Endodermal cell (in vitro differentiated cells): ENCODE results near the gene PIK3R5. TPM values are rescaled to one million over a fixed set of nuclear protein-coding genes. Genes with fewer than 3 reads are reported as not detected.

Experiments used
- DNase-seq: peaks from one replicate; pipeline ENCODE4 v3.0.0-alpha.2; 2017
- H3K27ac ChIP-seq: 2 replicates; pipeline ENCODE4 v1.5.1; 2013; ENCODE audit warnings: mild to moderate bottlenecking, low read depth, low read length, moderate library complexity
- H3K27me3 ChIP-seq: 2 replicates; pipeline ENCODE4 v1.6.1; 2013; ENCODE audit warnings: mild to moderate bottlenecking, low read length, moderate library complexity; ENCODE audit not compliant: insufficient read depth, control insufficient read depth, poor library complexity, severe bottlenecking
- H3K36me3 ChIP-seq: 2 replicates; pipeline ENCODE4 v1.7.0; 2013; ENCODE audit warnings: mild to moderate bottlenecking, low read length, moderate library complexity; ENCODE audit not compliant: control insufficient read depth, insufficient read depth
- H3K4me1 ChIP-seq: one replicate; pipeline ENCODE4 v1.7.0; 2013; ENCODE audit warnings: low read length; ENCODE audit not compliant: control insufficient read depth, insufficient read depth
- H3K4me3 ChIP-seq: 2 replicates; pipeline ENCODE4 v1.5.1; 2013; ENCODE audit warnings: mild to moderate bottlenecking, low read length, moderate library complexity
- H3K9ac ChIP-seq: 2 replicates; pipeline ENCODE4 v1.6.1; 2013; ENCODE audit warnings: mild to moderate bottlenecking, low read length, moderate library complexity; ENCODE audit not compliant: poor library complexity, severe bottlenecking; ENCODE audit errors: extremely low read depth
- H3K9me3 ChIP-seq: 2 replicates; pipeline ENCODE4 v1.6.1; 2013; ENCODE audit warnings: mild to moderate bottlenecking, low read length, moderate library complexity; ENCODE audit not compliant: control insufficient read depth
- H3K27ac Mint-ChIP-seq: 2 replicates; pipeline ENCODE4 v1.8.0; 2020; ENCODE audit warnings: mixed read lengths
- H3K27me3 Mint-ChIP-seq: 2 replicates; pipeline ENCODE4 v1.8.0; 2021; ENCODE audit warnings: mild to moderate bottlenecking, mixed read lengths; ENCODE audit not compliant: insufficient read depth
- H3K36me3 Mint-ChIP-seq: 2 replicates; pipeline ENCODE4 v1.8.0; 2020; ENCODE audit warnings: low read depth, mixed read lengths
- H3K4me1 Mint-ChIP-seq: 2 replicates; pipeline ENCODE4 v1.8.0; 2020; ENCODE audit warnings: mixed read lengths
- H3K4me3 Mint-ChIP-seq: 2 replicates; pipeline ENCODE4 v1.8.0; 2020; ENCODE audit warnings: mild to moderate bottlenecking, moderate library complexity, mixed read lengths
- H3K9me3 Mint-ChIP-seq: 2 replicates; pipeline ENCODE4 v1.8.0; 2020; ENCODE audit warnings: mild to moderate bottlenecking, mixed read lengths
- WGBS, 2 experiments: methylation state at CpG; one replicate each; pipeline versions ENCODE4 v1.1.5 to v1.1.7; 2013; ENCODE audit warnings: missing lambda C conversion rate in 2 of 2, mixed read lengths in 1 of 2; ENCODE audit not compliant: insufficient coverage in 1 of 2, insufficient read length in 1 of 2; 5-methylcytosine and 5-hydroxymethylcytosine counted together
- total RNA-seq, 2 donors: library from RNA; stranded (reverse); fragmentation: NEBNext Ultra II Directional in 1 of 2; extraction: Animal tissue kit (Norgen Biotek cat#: 25700) in 1 of 2; gene quantifications; 2 replicates in 1 of 2; 3 replicates in 1 of 2; pipeline ENCODE4 v1.2.1, GENCODE V29; 2021
- TF ChIP-seq, protein P1 (sequence below): fragments of 200-600 bp; sonication (generic); conservative IDR thresholded peaks from 2 replicates; pipeline ENCODE4 v1.5.0; 2021; ENCODE audit warnings: antibody characterized with exemption, mild to moderate bottlenecking

The PIK3R5 gene
- total RNA-seq, 2 donors from 2014 or later: 10.4 to 37.0 TPM

DNA sequence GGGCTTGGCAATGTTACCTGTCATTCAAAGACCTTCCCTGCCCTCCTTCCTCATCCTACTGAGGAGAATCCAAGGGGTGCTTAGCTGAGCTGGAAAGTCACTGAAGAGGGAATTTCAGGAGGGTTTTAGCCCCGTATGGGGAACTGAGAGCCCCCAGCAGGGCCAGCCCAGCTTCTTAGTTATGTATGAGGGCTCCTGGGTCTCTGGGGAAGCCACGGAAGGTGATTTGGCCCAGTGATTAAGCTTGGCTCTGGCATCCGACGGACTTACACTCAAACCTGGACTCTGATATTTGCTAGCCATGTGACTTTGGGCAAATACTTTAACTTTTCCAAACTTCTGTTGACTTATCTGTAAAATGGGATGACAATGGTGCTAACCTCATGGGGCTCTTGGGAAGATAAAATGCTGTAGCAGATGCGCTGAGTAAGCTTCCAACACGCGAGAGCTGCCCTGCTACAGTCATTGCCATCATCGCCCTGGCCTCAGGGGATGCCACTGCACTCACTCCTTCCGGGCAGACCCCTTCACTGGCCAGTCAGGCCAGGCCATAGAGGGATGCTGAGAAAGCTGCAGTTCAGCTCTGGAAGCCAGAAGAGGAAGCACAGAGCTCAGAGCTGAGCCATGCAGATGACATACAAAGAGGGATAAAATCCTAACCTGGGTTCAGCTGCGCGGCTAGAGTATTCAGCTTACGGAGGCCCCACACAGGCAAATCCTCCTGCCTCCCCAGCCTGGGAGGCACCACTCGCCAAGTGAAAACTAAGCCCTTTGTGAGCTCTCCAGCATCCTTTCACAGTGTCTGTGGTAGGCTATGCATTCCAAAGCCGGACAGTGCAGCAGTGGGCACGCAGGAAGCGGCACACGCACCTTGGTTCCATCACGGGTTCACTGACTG, 53.2 kb downstream of the PIK3R5 start:
- H3K4me1 ChIP-seq: no peaks in the 10 kb centered on the region
- no peaks in the 10 kb centered on the region for H3K27me3 ChIP-seq
- H3K27ac ChIP-seq: no peak overlapping the region
- no peak overlapping the region for H3K4me3 ChIP-seq
- Mint-ChIP-seq H3K27me3 (peaks cover 6% of the 10 kb centered on the region), H3K27ac (no peak overlapping the region), H3K4me3 (no peak overlapping the region), H3K36me3 (peaks cover 1% of the 10 kb centered on the region), H3K9me3 (peaks cover 5% of the 10 kb centered on the region), H3K4me1 (no peaks in the 10 kb centered on the region)
- TF ChIP-seq, protein P1, sequence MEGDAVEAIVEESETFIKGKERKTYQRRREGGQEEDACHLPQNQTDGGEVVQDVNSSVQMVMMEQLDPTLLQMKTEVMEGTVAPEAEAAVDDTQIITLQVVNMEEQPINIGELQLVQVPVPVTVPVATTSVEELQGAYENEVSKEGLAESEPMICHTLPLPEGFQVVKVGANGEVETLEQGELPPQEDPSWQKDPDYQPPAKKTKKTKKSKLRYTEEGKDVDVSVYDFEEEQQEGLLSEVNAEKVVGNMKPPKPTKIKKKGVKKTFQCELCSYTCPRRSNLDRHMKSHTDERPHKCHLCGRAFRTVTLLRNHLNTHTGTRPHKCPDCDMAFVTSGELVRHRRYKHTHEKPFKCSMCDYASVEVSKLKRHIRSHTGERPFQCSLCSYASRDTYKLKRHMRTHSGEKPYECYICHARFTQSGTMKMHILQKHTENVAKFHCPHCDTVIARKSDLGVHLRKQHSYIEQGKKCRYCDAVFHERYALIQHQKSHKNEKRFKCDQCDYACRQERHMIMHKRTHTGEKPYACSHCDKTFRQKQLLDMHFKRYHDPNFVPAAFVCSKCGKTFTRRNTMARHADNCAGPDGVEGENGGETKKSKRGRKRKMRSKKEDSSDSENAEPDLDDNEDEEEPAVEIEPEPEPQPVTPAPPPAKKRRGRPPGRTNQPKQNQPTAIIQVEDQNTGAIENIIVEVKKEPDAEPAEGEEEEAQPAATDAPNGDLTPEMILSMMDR: no peak
- no peaks in the 10 kb centered on the region for H3K36me3 ChIP-seq
- H3K9ac ChIP-seq: no peak overlapping the region
- 92 to 93% methylated on average over 18 of the region's 18 CpGs for WGBS, 2 experiments
- H3K9me3 ChIP-seq: peaks cover 6% of the 10 kb centered on the region
- DNase-seq: peak; percentile 43

- Histone ChIP-seq H3K4me3 (no peak overlapping the region), H3K9ac (no peak overlapping the region), H3K9me3 (no peaks in the 10 kb centered on the region), H3K36me3 (no peaks in the 10 kb centered on the region), H3K27ac (no peak overlapping the region), H3K4me1 (no peaks in the 10 kb centered on the region), H3K27me3 (no peaks in the 10 kb centered on the region)
- no peak for DNase-seq
- H3K4me3 Mint-ChIP-seq: no peak overlapping the region
- TF ChIP-seq, protein P1: no peak
- H3K4me1 Mint-ChIP-seq: no peaks in the 10 kb centered on the region
- no peaks in the 10 kb centered on the region for H3K9me3 Mint-ChIP-seq
- H3K27ac Mint-ChIP-seq: peak overlapping the region; percentile 24
- no peaks in the 10 kb centered on the region for H3K36me3 Mint-ChIP-seq
- WGBS, 2 experiments: 92% methylated on average over 13 to 18 of the region's 18 CpGs
- H3K27me3 Mint-ChIP-seq: peaks cover 6% of the 10 kb centered on the region
These were observed 54.4 kb downstream of the PIK3R5 start for GRCh38 chr17:8910969-8911604.

DNA sequence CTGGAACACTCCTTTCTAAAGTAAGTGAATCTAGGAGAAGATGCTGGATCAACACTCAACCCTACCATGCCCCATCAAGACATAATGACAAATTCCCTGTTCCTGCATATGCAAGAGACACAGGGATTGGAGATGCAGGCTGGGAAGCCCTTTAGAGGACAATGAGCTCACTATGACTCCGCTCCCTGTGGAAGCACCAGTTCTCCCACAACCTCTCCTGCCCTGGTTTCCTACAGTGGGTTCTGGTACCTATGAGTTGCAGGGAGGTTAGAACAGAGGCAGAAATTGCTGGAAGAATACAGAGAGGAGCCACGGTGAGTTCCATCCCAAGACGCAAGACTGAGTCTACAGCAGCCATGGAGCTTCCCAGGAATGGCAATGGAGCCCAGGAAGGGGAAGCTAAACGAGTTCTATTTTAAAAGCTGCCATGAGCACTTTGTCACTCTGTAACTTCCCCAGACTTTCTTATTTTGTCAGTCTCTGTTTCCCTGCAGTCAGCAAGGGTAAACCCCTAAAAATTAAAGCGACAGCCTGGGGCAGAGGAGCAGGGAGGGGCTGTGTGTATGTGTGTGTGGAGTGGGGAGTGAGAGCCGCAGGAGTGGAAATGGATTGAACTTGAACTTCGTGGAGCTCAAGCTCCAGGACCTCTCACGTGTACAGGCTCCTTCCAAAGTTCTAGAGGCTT, 55.8 kb downstream of the PIK3R5 start:
- no peak overlapping the region for H3K4me3 ChIP-seq
- no peak overlapping the region for H3K4me3 Mint-ChIP-seq
- WGBS, 2 experiments: 91 to 98% methylated on average over 4 to 8 of the region's 8 CpGs

More for the DNA sequence above, 55.8 kb downstream of the PIK3R5 start:
- H3K9ac ChIP-seq: no peak overlapping the region
- Mint-ChIP-seq H3K27me3 (peaks cover 6% of the 10 kb centered on the region), H3K9me3 (no peaks in the 10 kb centered on the region), H3K4me1 (peaks cover 3% of the 10 kb centered on the region), H3K27ac (no peak overlapping the region), H3K36me3 (no peaks in the 10 kb centered on the region)
- TF ChIP-seq, protein P1: no peak
- H3K36me3 ChIP-seq: no peaks in the 10 kb centered on the region
- no peak for DNase-seq
- H3K4me1 ChIP-seq: no peaks in the 10 kb centered on the region
- no peak overlapping the region for H3K27ac ChIP-seq
- no peaks in the 10 kb centered on the region for H3K27me3 ChIP-seq
- no peaks in the 10 kb centered on the region for H3K9me3 ChIP-seq
